HG03571 (cell line): ENCODE measurements around the gene OLR1.
A peak's percentile ranks its signal among the peaks of the same experiment; 100 is the strongest.
"Not testable (repeated sequence)": the region's sequence is repeated elsewhere in the genome, so short reads cannot be mapped to it uniquely, and the experiment has no call there.

Experiments
- ATAC-seq: cut with Tn5 transposase; IDR thresholded peaks from one replicate; pipeline ENCODE4 v1.9.1; 2021; ENCODE audit not compliant: unreplicated experiment

OLR1 gene

GRCh38 chr12:10171973-10172728 is at the start of gene OLR1:
Gene OLR1, minus strand, starts transcription at chr12:10172132. Its CDS starts 55 bp downstream, at chr12:10172077.
- ATAC-seq = no peak

GRCh38 chr12:10220398-10221077 is 48.6 kb upstream of the OLR1 start:
- ATAC-seq = no peak

GRCh38 chr12:10218021-10218420 is 46.1 kb upstream of the OLR1 start:
- ATAC-seq = no peak

GRCh38 chr12:10215946-10216345 is 44.0 kb upstream of the OLR1 start:
- not testable (repeated sequence) for ATAC-seq

GRCh38 chr12:10215436-10215835 is 43.5 kb upstream of the OLR1 start:
- ATAC-seq = no peak

GRCh38 chr12:10214895-10215267 is 42.9 kb upstream of the OLR1 start:
- no peak for ATAC-seq

- ATAC-seq = no peak
These were observed 42.4 kb upstream of the OLR1 start for GRCh38 chr12:10214136-10214894.

GRCh38 chr12:10213168-10214135 is 41.5 kb upstream of the OLR1 start:
- peak; percentile 30 for ATAC-seq

GRCh38 chr12:10212739-10213131 is 40.8 kb upstream of the OLR1 start, which contains the start of gene GABARAPL1:
Gene GABARAPL1, plus strand, starts transcription at chr12:10212877. Its CDS starts 253 bp downstream, at chr12:10213130.
- ATAC-seq = peak; percentile 51

GRCh38 chr12:10211940-10212738 is 40.2 kb upstream of the OLR1 start:
- ATAC-seq = peak; percentile 60

GRCh38 chr12:10211101-10211939 is 39.4 kb upstream of the OLR1 start:
- no peak for ATAC-seq

- ATAC-seq = no peak
These were observed 38.3 kb upstream of the OLR1 start for GRCh38 chr12:10210225-10210624.

- no peak for ATAC-seq
These were observed 35.2 kb upstream of the OLR1 start for GRCh38 chr12:10207136-10207535.

- ATAC-seq = no peak
These were observed 33.4 kb upstream of the OLR1 start for GRCh38 chr12:10205220-10205807.

GRCh38 chr12:10204495-10204894 is 32.6 kb upstream of the OLR1 start:
- not testable (repeated sequence) for ATAC-seq

GRCh38 chr12:10197879-10198278 is 25.9 kb upstream of the OLR1 start:
- no peak for ATAC-seq

GRCh38 chr12:10196210-10196609 is 24.3 kb upstream of the OLR1 start:
- ATAC-seq = peak; percentile 97

GRCh38 chr12:10194160-10194670 is 22.3 kb upstream of the OLR1 start:
- no peak for ATAC-seq
